NCI-H1092 treated with DMSO at 0.1 percent for 48 hours (cell line): ENCODE data around the gene TACO1.

Experiments
- DNase-seq: peaks from one replicate; lab custom pipeline; 2025; lab: John Stamatoyannopoulos, UW

Gene TACO1

DNA sequence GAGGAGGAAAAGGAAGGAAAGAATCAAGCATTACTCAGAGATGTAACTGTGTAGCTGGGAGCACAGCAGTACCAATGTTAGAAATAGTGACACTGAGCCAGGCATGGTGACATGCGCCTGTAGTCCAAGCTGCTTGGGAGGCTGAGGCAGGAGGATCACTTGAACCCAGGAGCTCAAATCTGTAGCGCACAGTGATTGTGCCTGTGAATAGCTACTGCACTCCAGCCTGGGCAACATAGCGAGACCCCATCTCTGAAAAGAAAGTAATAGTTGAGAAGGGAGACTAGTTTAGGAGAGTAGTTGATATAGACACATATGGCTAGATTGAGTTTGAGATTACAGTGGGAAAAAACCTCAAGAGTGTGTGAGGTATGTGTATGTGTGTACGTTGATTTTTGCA is 39.3 kb downstream of the TACO1 start:
- DNase-seq = no peak

DNA sequence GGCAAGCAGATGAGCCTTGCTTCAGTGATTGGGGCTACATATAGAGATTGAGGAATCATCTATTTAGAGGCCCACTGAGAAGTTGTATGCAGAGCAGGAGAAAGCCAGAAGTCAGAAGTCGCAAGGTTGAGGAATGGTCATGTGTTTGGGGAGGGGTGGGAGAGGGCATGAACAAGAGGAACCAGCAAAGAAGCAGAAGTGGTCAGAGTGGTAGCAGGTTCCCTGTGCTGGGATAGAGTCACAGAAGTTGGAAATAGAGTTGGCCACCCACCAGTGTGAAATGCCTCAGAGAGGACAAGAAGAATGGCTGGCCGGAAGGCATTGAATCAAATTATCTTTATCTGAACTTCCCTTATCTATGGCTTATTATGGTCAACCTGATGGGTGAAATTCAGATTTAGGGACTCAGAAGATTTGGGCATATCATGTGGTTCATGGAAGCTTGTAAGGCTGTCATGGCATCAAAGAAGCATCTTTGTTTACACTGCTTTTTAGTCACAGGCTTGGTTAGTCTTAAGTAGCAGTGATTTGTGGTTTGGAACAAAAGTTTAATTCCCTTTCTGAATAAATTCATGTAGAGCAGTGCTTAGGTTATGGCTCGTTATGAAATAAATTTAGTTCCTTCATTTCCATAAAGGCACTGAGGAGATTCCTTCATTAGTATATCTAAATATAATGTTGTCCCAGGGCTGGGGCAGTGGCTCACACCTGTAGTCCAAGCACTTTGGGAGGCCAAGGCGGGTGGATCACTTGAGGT is 41.2 kb downstream of the TACO1 start:
- DNase-seq = no peak

DNA sequence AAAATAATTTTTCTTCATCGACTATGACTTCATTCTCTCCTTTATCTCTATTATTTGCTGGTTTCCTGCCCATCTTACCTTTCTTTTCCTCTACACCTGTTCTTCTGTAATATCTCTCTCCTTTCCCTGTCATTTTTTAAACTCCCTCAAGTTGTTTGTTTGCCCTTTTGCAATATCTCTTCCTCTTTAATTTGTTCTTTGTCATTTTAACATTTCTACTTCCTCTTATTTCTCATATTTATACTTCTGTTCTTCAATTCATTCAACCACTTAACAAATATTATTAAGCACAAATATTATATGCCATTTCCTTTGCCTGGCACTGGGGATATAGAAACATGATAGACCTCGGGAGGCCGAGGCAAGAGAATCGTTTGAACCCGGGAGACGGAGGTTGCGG is 44.2 kb downstream of the TACO1 start:
- DNase-seq = no peak

DNA sequence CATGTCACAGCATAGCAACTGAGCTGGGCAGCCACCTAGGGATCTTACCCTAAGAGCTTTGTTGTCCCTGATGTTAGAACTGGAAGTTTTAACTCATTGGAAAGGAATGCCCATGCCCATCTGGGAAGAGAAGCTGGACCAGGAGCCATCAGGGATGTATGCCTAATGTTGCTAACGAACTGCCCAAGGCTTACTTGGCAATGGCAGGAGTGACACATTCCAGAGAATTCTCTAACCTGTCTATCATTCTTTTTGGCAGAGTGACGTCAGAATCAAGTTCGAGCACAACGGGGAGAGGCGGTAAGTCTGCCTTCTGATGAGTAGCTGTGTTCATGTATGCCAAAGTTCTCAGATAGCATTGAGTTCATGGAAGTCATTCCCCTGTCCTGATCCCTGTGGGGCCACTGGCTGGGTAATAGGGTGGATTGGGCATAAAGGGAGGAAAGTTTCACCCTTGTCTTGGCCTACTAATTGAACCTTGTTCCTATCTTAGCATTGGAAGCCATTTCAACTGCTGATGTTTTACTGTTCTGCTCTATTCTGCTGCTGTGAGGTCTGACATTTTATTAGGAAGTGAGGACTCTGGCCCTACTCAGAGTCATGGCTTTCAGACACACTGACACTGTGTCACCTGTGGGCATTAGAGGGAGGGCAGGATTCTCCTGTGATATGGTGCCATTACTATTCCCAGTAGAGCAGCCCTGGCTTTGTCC is 45.2 kb downstream of the TACO1 start:
- DNase-seq = no peak

DNA sequence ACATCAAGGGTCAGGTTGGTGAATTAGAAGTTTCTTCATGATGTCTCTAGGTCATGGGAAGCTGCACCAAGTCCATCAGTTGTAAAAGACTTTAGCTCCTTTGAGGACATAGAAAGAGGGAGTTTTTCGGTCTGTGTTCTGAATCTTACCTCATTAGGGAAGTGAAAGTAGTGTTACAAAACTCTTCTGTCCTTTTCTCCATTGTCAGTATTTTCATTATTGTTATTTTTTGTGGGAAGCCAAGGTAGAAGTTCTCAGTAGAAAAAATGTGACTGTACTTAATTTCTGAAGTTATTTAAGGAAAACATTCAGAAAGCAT is 45.8 kb downstream of the TACO1 start:
- no peak for DNase-seq

DNA sequence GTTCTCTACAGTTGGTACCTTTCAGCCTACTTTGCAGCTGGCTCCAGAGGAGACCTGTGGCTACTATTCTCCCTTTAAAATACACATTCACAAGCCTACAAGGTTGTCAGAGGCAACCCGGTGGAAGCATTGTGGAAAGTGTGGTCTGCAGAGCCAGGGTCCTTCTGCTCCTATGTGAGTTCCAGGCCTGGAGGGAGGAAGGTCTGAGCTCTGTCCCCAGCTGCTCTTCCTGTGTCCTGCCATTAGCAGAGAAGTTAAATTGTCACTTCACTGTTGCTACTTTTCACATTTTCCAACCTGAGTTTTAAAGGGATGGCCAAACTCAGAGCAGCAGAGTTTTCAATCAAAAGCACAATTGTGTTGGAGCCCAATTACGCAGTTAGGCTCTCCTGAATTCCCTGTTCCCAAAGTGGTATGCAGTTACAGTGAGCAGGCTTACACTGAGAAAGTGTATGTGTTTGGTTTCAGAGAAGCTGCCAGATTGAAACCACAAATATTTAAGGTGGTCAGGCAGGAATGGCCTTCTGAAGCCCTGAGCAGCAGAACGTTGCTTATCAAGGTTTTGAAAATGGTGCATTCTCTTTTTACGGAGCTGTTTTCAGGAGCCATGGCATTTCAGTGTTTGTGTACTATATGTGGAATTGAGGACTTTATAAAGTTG is 46.5 kb downstream of the TACO1 start:
- DNase-seq = no peak

DNA sequence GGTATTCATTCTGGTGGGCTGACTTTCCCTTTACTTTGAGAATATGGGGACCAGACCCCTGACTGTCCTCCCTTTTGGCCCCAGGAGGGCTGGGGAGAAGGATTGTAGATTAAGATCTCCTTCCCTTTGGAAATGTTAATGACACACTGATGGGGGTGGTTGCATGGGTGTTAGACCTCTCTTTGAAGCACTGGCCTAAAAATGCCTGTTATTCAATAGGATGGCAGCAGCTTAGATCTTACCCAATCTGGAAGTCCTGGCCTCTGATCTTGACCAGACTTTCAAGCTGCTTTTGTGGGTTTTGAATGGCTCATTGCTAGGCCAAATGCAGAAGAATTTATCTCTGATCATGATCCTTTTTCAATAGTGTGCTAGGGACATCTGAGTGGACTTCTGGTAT is 47.2 kb downstream of the TACO1 start:
- no peak for DNase-seq

DNA sequence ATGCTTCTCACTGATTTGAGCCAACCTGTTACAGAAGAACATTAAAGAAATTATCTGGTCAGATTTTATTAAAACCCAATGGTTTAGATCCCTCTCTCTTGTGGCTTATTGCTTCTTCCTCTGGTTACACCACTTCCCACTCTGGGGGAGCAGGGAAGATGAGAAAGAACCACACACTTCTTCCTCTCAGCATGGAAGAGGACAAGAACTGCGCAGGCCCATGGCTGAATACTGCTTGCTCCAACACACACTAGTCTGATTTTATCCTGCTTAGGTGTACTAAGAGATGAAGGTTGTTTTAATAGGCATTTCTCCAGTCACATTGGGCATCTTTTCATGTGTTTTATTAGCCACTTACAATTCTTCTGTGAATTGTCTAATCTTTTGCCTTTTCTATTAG is 49.1 kb downstream of the TACO1 start:
- no peak for DNase-seq

DNA sequence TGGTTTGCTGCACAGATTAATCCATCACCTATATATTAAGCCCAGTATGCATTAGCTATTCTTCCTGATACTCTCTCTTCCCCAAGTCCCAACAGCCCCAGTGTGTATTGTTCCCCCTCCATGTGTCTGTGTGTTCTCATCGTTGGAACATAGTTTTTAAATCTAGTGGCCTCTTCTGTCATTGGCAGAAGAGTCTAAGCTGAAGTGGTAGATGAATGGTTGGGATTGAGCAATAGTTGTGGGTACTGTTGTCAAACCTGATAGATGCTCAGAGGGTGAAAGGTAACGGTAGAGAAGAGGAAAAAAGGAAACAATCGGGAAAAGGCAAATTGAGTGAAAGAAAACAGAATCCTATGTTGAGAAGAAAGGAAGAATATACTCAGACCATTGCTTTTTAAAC is 51.4 kb downstream of the TACO1 start:
- no peak for DNase-seq

DNA sequence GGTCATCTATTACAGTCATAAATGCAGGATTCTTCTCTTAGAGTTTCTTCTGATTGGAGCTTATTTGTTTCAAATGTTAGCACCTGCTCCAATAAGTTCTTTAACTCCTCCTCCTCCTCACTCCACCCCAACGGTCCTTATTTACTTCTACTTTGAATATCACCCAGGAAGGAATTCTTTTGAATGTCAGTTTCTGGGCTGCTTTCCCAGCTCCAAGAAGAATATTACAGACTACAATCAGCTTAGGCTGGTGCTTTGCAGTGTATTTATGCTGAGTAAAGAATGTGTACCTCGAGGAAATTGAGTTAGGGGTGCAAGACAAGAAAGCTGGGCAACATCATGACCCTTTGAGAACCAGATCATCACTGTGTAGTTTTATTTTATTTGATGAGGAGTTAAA is 52.4 kb downstream of the TACO1 start:
- DNase-seq = no peak

DNA sequence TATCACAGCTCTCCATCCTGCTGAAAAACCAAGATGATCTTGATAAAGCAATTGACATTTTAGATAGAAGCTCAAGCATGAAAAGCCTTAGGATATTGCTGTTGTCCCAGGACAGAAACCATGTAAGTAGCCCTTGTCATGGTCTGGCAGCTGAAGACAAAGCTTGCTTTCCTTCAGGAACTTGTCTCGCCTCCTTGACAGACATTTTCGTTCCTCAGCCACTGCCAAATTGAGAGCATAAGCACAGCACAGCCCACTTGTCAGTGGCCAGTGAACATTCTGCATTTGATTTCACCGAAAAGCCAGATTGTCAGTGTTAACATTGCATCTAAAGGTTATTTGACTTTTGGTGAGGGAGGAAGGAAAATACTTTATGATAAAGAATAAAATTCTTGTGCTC is 57.1 kb downstream of the TACO1 start:
- DNase-seq = no peak
